ENCODE data around the gene RAPGEF4.
"Not testable (repeated sequence)": the region's sequence is repeated elsewhere in the genome, so short reads cannot be mapped to it uniquely, and the experiment has no call there.

The RAPGEF4 gene

GRCh38 chr2:172788871-172789270 lies 53.2 kb downstream of the RAPGEF4 start:
- H3K4me3 ChIP-seq (ENCODE audit: low read length): no peak overlapping the region
- no peak for TF ChIP-seq CTCF (conservative IDR thresholded peaks at IDR 0.05; ENCODE audit: low read length)
- DNase-seq (ENCODE audit: low read depth): no peak

- no peak overlapping the region for H3K4me3 ChIP-seq (ENCODE audit: low read length)
- no peak for TF ChIP-seq CTCF (conservative IDR thresholded peaks at IDR 0.05; ENCODE audit: low read length)
- peak; percentile 43 for DNase-seq (ENCODE audit: low read depth)
Observed at GRCh38 chr2:172790404-172790803, 54.8 kb downstream of the RAPGEF4 start.

DNA sequence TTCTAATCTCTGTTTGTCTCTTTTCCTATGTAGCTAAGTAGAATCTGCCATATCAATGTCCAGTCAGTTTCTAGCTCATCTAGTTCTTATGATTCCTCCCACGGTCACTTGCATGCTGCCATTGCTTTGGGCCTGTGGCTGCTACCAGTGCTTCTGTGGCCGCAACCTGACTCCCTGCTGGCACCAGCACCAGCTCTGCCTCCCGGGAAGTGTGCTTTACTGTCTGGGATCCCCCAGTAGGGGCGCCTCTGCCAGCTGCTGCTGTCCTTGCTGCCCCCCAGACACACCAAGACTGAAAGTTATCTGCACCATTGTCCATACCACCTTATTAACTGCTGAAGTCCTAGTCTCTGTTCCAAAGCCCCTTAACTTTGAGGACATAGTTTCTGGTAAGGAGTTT lies 56.3 kb downstream of the RAPGEF4 start:
- no peak overlapping the region for H3K4me3 ChIP-seq (ENCODE audit: low read length)
- no peak for TF ChIP-seq CTCF (conservative IDR thresholded peaks at IDR 0.05; ENCODE audit: low read length)
- DNase-seq (ENCODE audit: low read depth): no peak

GRCh38 chr2:172792711-172793110 lies 57.1 kb downstream of the RAPGEF4 start:
- no peak for TF ChIP-seq CTCF (conservative IDR thresholded peaks at IDR 0.05; ENCODE audit: low read length)
- DNase-seq (ENCODE audit: low read depth): peak; percentile 32
- no peak overlapping the region for H3K4me3 ChIP-seq (ENCODE audit: low read length)

- H3K4me3 ChIP-seq (ENCODE audit: low read length); DNase-seq (ENCODE audit: low read depth): not testable (repeated sequence)
Observed at GRCh38 chr2:172803308-172803707, 67.7 kb downstream of the RAPGEF4 start.

- DNase-seq (ENCODE audit: low read depth): no peak
- TF ChIP-seq CTCF (conservative IDR thresholded peaks at IDR 0.05; ENCODE audit: low read length): no peak
- H3K4me3 ChIP-seq (ENCODE audit: low read length): no peak overlapping the region
Observed at GRCh38 chr2:172804423-172804822, 68.8 kb downstream of the RAPGEF4 start.

- TF ChIP-seq CTCF (conservative IDR thresholded peaks at IDR 0.05; ENCODE audit: low read length): peak; percentile 98
- DNase-seq (ENCODE audit: low read depth): peak; percentile 60
- H3K4me3 ChIP-seq (ENCODE audit: low read length): no peak overlapping the region
Observed at GRCh38 chr2:172806493-172806892, 70.8 kb downstream of the RAPGEF4 start.

- DNase-seq (ENCODE audit: low read depth): no peak
- H3K4me3 ChIP-seq (ENCODE audit: low read length): no peak overlapping the region
- TF ChIP-seq CTCF (conservative IDR thresholded peaks at IDR 0.05; ENCODE audit: low read length): no peak
Observed at GRCh38 chr2:172806996-172807395, 71.4 kb downstream of the RAPGEF4 start.
